H1 (cell line): ENCODE data around the gene CRISPLD2. TPM values are rescaled to one million over a fixed set of nuclear protein-coding genes. Genes with fewer than 3 reads are reported as not detected.

Source experiments
- CTCF ChIA-PET: fragments of 300-600 bp; sonication (Branson Sonifier 250); formaldehyde crosslinking; loops from one replicate; lab custom pipeline; 2021; ENCODE audit not compliant: partially characterized antibody; lab: Charles Lee
- POLR2A ChIA-PET: fragments of 300-600 bp; sonication (Branson Sonifier 250); formaldehyde crosslinking; loops from one replicate; lab custom pipeline; 2021; ENCODE audit warnings: inconsistent platforms; ENCODE audit not compliant: partially characterized antibody; lab: Charles Lee
- DNase-seq, 2 experiments: peaks; one replicate each; pipeline versions ENCODE4 v3.0.0 to v3.0.0-alpha.2; 2010 to 2022; ENCODE audit warnings: low spot score in 2 of 2, low read depth in 1 of 2, mixed read lengths in 1 of 2
- FAIRE-seq: peaks from 2 replicates; lab custom pipeline; 2011; peaks lifted over from hg19 to GRCh38; lab: Jason Lieb, UNC
- H2AFZ ChIP-seq: 2 replicates; pipeline ENCODE4 v1.8.1; 2012; ENCODE audit warnings: low read length, inconsistent platforms
- H2AK5ac ChIP-seq: 2 replicates; pipeline ENCODE4 v1.6.1; 2013; ENCODE audit warnings: low read depth, low read length
- H2BK120ac ChIP-seq: replicated peaks from 2 replicates; pipeline ENCODE3; 2013; ENCODE audit warnings: low read depth, low read length, inconsistent platforms
- H2BK12ac ChIP-seq: 2 replicates; pipeline ENCODE4 v1.6.1; 2013; ENCODE audit warnings: low read depth, low read length
- H2BK15ac ChIP-seq: 2 replicates; pipeline ENCODE4 v1.6.1; 2013; ENCODE audit warnings: low read length
- H2BK20ac ChIP-seq: 2 replicates; pipeline ENCODE4 v1.6.1; 2013; ENCODE audit warnings: low read length
- H2BK5ac ChIP-seq: 2 replicates; pipeline ENCODE4 v1.6.1; 2013; ENCODE audit warnings: low read depth, low read length
- H3K14ac ChIP-seq: 2 replicates; pipeline ENCODE4 v1.6.1; 2013; ENCODE audit warnings: inconsistent platforms; ENCODE audit not compliant: insufficient read length
- H3K18ac ChIP-seq: 2 replicates; pipeline ENCODE4 v1.6.1; 2013; ENCODE audit warnings: low read length; ENCODE audit errors: extremely low read depth
- H3K23ac ChIP-seq: 2 replicates; pipeline ENCODE4 v1.6.1; 2013; ENCODE audit warnings: inconsistent platforms; ENCODE audit not compliant: insufficient read length
- H3K23me2 ChIP-seq: 2 replicates; pipeline ENCODE4 v1.6.1; 2013; ENCODE audit warnings: low read depth, low read length
- H3K27ac ChIP-seq: 2 replicates; pipeline ENCODE4 v1.6.1; 2011; ENCODE audit warnings: low read depth, low read length, inconsistent platforms
- H3K27me3 ChIP-seq, 4 experiments: replicated peaks in 1 of 4; 1 replicate in 1 of 4; 2 replicates in 3 of 4; pipeline versions ENCODE4 v1.6.1 to v1.8.1; 2011 to 2013; ENCODE audit warnings: low read length in 3 of 4, mild to moderate bottlenecking in 3 of 4, inconsistent platforms in 2 of 4, mixed read lengths in 2 of 4, moderate library complexity in 1 of 4; ENCODE audit not compliant: control insufficient read depth in 3 of 4, insufficient read depth in 3 of 4; ENCODE audit errors: extremely low read depth in 1 of 4
- H3K36me3 ChIP-seq, 4 experiments: 2 replicates each; pipeline versions ENCODE4 v1.6.1 to v1.8.1; 2011 to 2013; ENCODE audit warnings: mild to moderate bottlenecking in 4 of 4, low read length in 3 of 4, moderate library complexity in 2 of 4, control low read depth in 1 of 4, inconsistent platforms in 1 of 4; ENCODE audit not compliant: insufficient read depth in 4 of 4, control insufficient read depth in 2 of 4
- H3K4ac ChIP-seq: replicated peaks from 2 replicates; pipeline ENCODE3; 2013; ENCODE audit warnings: low read length, low read depth, mixed read lengths, inconsistent platforms; ENCODE audit not compliant: insufficient read length
- H3K4me1 ChIP-seq, 4 experiments: replicated peaks in 1 of 4; 1 replicate in 1 of 4; 2 replicates in 3 of 4; pipeline versions ENCODE4 v1.6.1 to v1.8.1; 2011 to 2013; ENCODE audit warnings: low read length in 3 of 4, inconsistent platforms in 2 of 4, mixed read lengths in 1 of 4; ENCODE audit not compliant: insufficient read depth in 4 of 4, control insufficient read depth in 3 of 4
- H3K4me2 ChIP-seq, 2 experiments: 2 replicates each; pipeline versions ENCODE4 v1.6.1 to v1.8.1; 2011 to 2013; ENCODE audit warnings: low read depth in 2 of 2, low read length in 2 of 2, control low read depth in 1 of 2, inconsistent platforms in 1 of 2, mild to moderate bottlenecking in 1 of 2; ENCODE audit not compliant: insufficient read depth in 1 of 2
- H3K4me3 ChIP-seq, 4 experiments: fragments of 200-600, 300-600 bp in 1 of 4; sonication (generic), shearing (Covaris generic), sonication (Bioruptor Twin) in 1 of 4; 2 replicates each; pipeline versions ENCODE4 v1.5.1 to v1.8.1; 2011 to 2016; ENCODE audit warnings: low read length in 4 of 4, low read depth in 3 of 4, control low read depth in 2 of 4, inconsistent platforms in 2 of 4, mild to moderate bottlenecking in 2 of 4, mixed read lengths in 1 of 4, moderate library complexity in 1 of 4; ENCODE audit not compliant: insufficient read depth in 2 of 4; ENCODE audit errors: extremely low read depth in 1 of 4
- H3K56ac ChIP-seq: replicated peaks from 2 replicates; pipeline ENCODE3; 2013; ENCODE audit warnings: low read depth, mild to moderate bottlenecking, mixed read lengths, low read length, inconsistent platforms; ENCODE audit not compliant: insufficient read length
- H3K79me1 ChIP-seq: 2 replicates; pipeline ENCODE4 v1.6.1; 2013; ENCODE audit warnings: low read depth, low read length, control low read depth
- H3K79me2 ChIP-seq, 2 experiments: 2 replicates each; pipeline versions ENCODE4 v1.6.1 to v1.8.1; 2012 to 2013; ENCODE audit warnings: low read length in 2 of 2, mild to moderate bottlenecking in 2 of 2, inconsistent platforms in 1 of 2; ENCODE audit not compliant: insufficient read depth in 2 of 2, control insufficient read depth in 1 of 2
- H3K9ac ChIP-seq, 4 experiments: replicated peaks in 1 of 4; 1 replicate in 1 of 4; 2 replicates in 3 of 4; pipeline versions ENCODE4 v1.6.1 to v1.8.1; 2011 to 2013; ENCODE audit warnings: low read depth in 3 of 4, low read length in 3 of 4, control low read depth in 2 of 4, mild to moderate bottlenecking in 2 of 4, moderate library complexity in 2 of 4, inconsistent platforms in 1 of 4; ENCODE audit errors: extremely low read depth in 1 of 4
- H3K9me3 ChIP-seq, 2 experiments: 2 replicates each; pipeline versions ENCODE4 v1.6.1 to v1.8.1; 2012 to 2013; ENCODE audit warnings: mild to moderate bottlenecking in 2 of 2, moderate library complexity in 2 of 2, control low read depth in 1 of 2, inconsistent platforms in 1 of 2, low read depth in 1 of 2, low read length in 1 of 2, mixed read lengths in 1 of 2; ENCODE audit not compliant: insufficient read depth in 2 of 2
- H4K20me1 ChIP-seq, 2 experiments: replicated peaks in 1 of 2; 2 replicates each; pipeline versions ENCODE3 to v1.8.1; 2011 to 2013; ENCODE audit warnings: inconsistent platforms in 2 of 2, low read length in 2 of 2, mild to moderate bottlenecking in 1 of 2; ENCODE audit not compliant: insufficient read depth in 2 of 2, control insufficient read depth in 1 of 2
- H4K5ac ChIP-seq: 2 replicates; pipeline ENCODE4 v1.6.1; 2013; ENCODE audit warnings: low read length, low read depth, mixed read lengths, inconsistent platforms; ENCODE audit not compliant: insufficient read length
- H4K8ac ChIP-seq: 2 replicates; pipeline ENCODE4 v1.8.0; 2013; ENCODE audit warnings: mild to moderate bottlenecking, moderate library complexity, low read length, inconsistent platforms; ENCODE audit not compliant: insufficient read depth; ENCODE audit errors: extremely low read depth
- H4K91ac ChIP-seq: replicated peaks from 2 replicates; pipeline ENCODE3; 2013; ENCODE audit warnings: low read length, mixed read lengths, inconsistent platforms; ENCODE audit not compliant: insufficient read length
- CBX5 ChIP-seq: fragments of 300-800, 300-1000 bp; sonication (generic); IDR thresholded peaks from 2 replicates; pipeline ENCODE4 v1.7.1; 2016; ENCODE audit warnings: antibody characterized with exemption, low read length, low read depth
- CEBPB ChIP-seq: IDR thresholded peaks from 2 replicates; pipeline ENCODE4 v1.6.1; 2012; ENCODE audit warnings: low read depth, low read length
- CTBP2 ChIP-seq: IDR thresholded peaks from 2 replicates; pipeline ENCODE4 v1.7.0; 2011; ENCODE audit warnings: borderline replicate concordance, mild to moderate bottlenecking, moderate library complexity, mixed read lengths, low read length; ENCODE audit not compliant: insufficient read depth, insufficient read length
- CTCF ChIP-seq, 3 experiments: IDR thresholded peaks; 1 replicate in 2 of 3; 2 replicates in 1 of 3; pipeline versions ENCODE4 v1.5.1 to v1.6.1; 2011; ENCODE audit warnings: low read length in 3 of 3, mild to moderate bottlenecking in 3 of 3, inconsistent platforms in 2 of 3, low read depth in 1 of 3, moderate library complexity in 1 of 3; ENCODE audit not compliant: insufficient read depth in 1 of 3; ENCODE audit errors: control extremely low read depth in 1 of 3
- EGR1 ChIP-seq: IDR thresholded peaks from 2 replicates; pipeline ENCODE4 v1.6.1; 2011; ENCODE audit warnings: low read depth, low read length, borderline replicate concordance
- HDAC6 ChIP-seq: IDR thresholded peaks from one replicate; pipeline ENCODE4 v1.7.1; 2012; ENCODE audit warnings: low read depth, mild to moderate bottlenecking, inconsistent platforms, low read length, moderate library complexity
- MAFK ChIP-seq: IDR thresholded peaks from 2 replicates; pipeline ENCODE4 v1.6.1; 2012; ENCODE audit warnings: low read depth, mild to moderate bottlenecking, improper control_type of control experiment, low read length
- MAX ChIP-seq: IDR thresholded peaks from 2 replicates; pipeline ENCODE4 v1.6.1; 2012; ENCODE audit warnings: inconsistent platforms
- RBBP5 ChIP-seq: IDR thresholded peaks from 2 replicates; pipeline ENCODE4 v1.7.1; 2012; ENCODE audit warnings: low read depth, mild to moderate bottlenecking, inconsistent platforms, low read length, moderate library complexity, borderline replicate concordance
- TAF1 ChIP-seq: IDR thresholded peaks from 2 replicates; pipeline ENCODE4 v1.6.1; 2011; ENCODE audit warnings: mild to moderate bottlenecking, low read depth, low read length
- TBP ChIP-seq: IDR thresholded peaks from 2 replicates; pipeline ENCODE4 v1.6.1; 2011; ENCODE audit warnings: low read depth, low read length, improper control_type of control experiment
- TCF12 ChIP-seq: IDR thresholded peaks from 2 replicates; pipeline ENCODE4 v1.6.1; 2011; ENCODE audit warnings: low read depth, mild to moderate bottlenecking, low read length
- WGBS, 2 experiments: shearing (Covaris generic) in 1 of 2; methylation state at CpG; one replicate each; pipeline versions ENCODE4 v1.1.6 to v1.1.7; 2013 to 2015; ENCODE audit warnings: low lambda C conversion rate in 2 of 2, mixed read lengths in 2 of 2, inconsistent platforms in 1 of 2, low coverage in 1 of 2, missing lambda C conversion rate in 1 of 2; ENCODE audit not compliant: insufficient replicate concordance in 2 of 2, insufficient coverage in 1 of 2, insufficient read length in 1 of 2; ENCODE audit errors: extremely low coverage in 1 of 2, missing lambda C conversion rate in 1 of 2; 5-methylcytosine and 5-hydroxymethylcytosine counted together
- polyA plus RNA-seq, 7 experiments: library from polyadenylated mRNA; depleted of rRNA in 3 of 7; stranded (reverse) in 5 of 7; unstranded in 2 of 7; fragments of >200 nt in 5 of 7; fragments of 200-250 nt in 2 of 7; gene quantifications; 1 replicate in 5 of 7; 2 replicates in 1 of 7; 4 replicates in 1 of 7; pipeline versions ENCODE4 v1.2.1 to v1.2.3, GENCODE V29; 2011 to 2013; ENCODE audit warnings: missing spikeins in 2 of 7, mixed read lengths in 2 of 7
- total RNA-seq: library from RNA; stranded (reverse); fragmentation: NEBNext Ultra II Directional; extraction: Animal tissue kit (Norgen Biotek cat#: 25700); gene quantifications from 2 replicates; pipeline ENCODE4 v1.2.1, GENCODE V29; 2021

The CRISPLD2 gene
- total and polyA plus RNA-seq, 2 of the 8 experiments (the other 6 are each of a cell fraction or from before 2014, with no cell fraction given), result 2.7 to 5.1 TPM

DNA sequence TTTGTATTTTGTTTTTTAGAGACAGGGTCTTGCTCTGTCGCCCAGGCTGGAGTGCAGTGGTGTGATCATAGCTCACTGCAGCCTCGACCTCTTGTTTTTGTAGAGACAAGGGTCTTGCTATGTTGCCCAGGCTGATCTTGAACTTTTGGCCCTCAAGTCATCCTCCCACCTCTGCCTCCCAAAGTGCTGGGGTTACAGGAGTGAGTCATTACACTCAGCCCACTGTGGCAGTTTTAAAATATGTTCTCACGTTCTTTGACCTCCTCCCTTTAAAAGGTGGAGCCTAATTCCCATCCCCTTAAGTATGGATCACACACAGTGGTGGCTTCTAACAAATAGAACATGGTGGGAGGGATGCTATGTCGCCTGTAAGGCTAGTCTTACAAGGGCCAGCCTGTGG, 123.8 kb downstream of the CRISPLD2 start:
- no peaks in the 10 kb centered on the region for H3K9me3 ChIP-seq
- 85% methylated on average over 4 of the region's 4 CpGs; no CpG with 5 or more reads in 1 of the 2 experiments for WGBS, 2 experiments
- POLR2A ChIA-PET, result no interaction called here
- no peak overlapping the region for H2BK5ac ChIP-seq
- no peak overlapping the region for H2BK120ac ChIP-seq
- H3K36me3 ChIP-seq, result no peaks in the 10 kb centered on the region
- H2AFZ ChIP-seq, result no peak overlapping the region
- DNase-seq (no peak), FAIRE-seq (no peak)
- CTCF ChIA-PET, result interaction anchor here (4.0 to 5.1 kb wide), 2 partner anchors 9 to 18 kb away, joined by 18 to 38 read pairs; no protein-coding TSS in a partner anchor
- H3K4ac ChIP-seq, result no peak overlapping the region
- no peaks in the 10 kb centered on the region for H3K79me2 ChIP-seq
- H3K27ac ChIP-seq, result no peak overlapping the region
- no peaks in the 10 kb centered on the region for H3K79me1 ChIP-seq
- peaks cover under 1% of the 10 kb centered on the region; the same call in 1 of the 2 replicates for H3K23me2 ChIP-seq
- no peaks in the 10 kb centered on the region for H3K27me3 ChIP-seq
- no peak overlapping the region for H4K8ac ChIP-seq
- no peak overlapping the region for H3K14ac ChIP-seq
- H3K4me1 ChIP-seq, result peaks cover 0 to 3% (median 0%) of the 10 kb centered on the region in 4 experiments; a peak in 1 of 7 replicates
- no peak overlapping the region for H2BK12ac ChIP-seq
- no peak overlapping the region for H3K23ac ChIP-seq
- no peak overlapping the region for H3K56ac ChIP-seq
- no peaks in the 10 kb centered on the region for H4K20me1 ChIP-seq
- H2BK20ac ChIP-seq, result no peak overlapping the region
- no peak overlapping the region for H3K9ac ChIP-seq
- no peak overlapping the region for H3K4me3 ChIP-seq
- H4K91ac ChIP-seq, result no peak overlapping the region
- no peak overlapping the region for H2AK5ac ChIP-seq
- H4K5ac ChIP-seq, result no peak overlapping the region
- no peak overlapping the region for H2BK15ac ChIP-seq
- no peak overlapping the region for H3K4me2 ChIP-seq
- no peak overlapping the region for H3K18ac ChIP-seq
- TF ChIP-seq TBP (no peak), CTBP2 (no peak), CEBPB (no peak), HDAC6 (no peak), CBX5 (no peak), MAX (no peak), MAFK (no peak), TCF12 (no peak), RBBP5 (no peak), EGR1 (no peak), CTCF (IDR thresholded peaks at IDR 0.05; ENCODE audit: control extremely low read depth in 1 of 3, insufficient read depth in 1 of 3, low read depth in 1 of 3, low read length in 3 of 3) (no peak), TAF1 (no peak)
